ENCODE data around the gene IGF2BP2. TPM values are rescaled to one million over a fixed set of nuclear protein-coding genes. Genes with fewer than 3 reads are reported as not detected.

Gene IGF2BP2
- total and polyA plus RNA-seq, 2 of the 4 experiments (the other 2 are of a cell fraction) = 23.4 to 88.2 TPM

DNA sequence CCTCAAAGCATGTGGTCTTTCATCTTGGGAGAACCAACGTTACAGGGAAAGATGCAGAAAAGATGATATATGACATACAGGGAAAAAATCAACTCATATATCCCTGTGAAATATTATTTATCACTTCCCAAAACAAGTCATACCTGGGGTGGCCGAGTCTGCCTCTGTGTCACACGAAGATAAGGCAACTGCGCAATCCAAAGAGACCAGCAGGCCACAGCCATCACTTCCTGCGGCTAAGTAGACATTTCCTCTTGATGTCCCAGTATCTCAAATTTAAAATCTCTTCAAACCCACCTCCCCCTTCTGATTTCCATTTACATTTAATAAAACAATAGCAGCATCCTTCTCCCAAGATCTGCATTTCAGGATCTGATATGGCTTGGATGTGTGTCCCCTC, 71.5 kb downstream of the IGF2BP2 start:
- H2BK20ac ChIP-seq (ENCODE audit: low read depth, low read length) = no peak overlapping the region
- intact Hi-C loops (cut with micrococcal nuclease) (no loop called here), dilution Hi-C loops (cut with HindIII; ENCODE audit: low sequenced_read_pairs, unreplicated experiment) (no loop called here), in situ Hi-C loops (cut with MboI; ENCODE audit: low sequenced_read_pairs) (no loop called here)
- no peak overlapping the region for H3K4me3 ChIP-seq (ENCODE audit: insufficient read depth, low read depth, low read length)
- peaks cover 89% of the 10 kb centered on the region for H4K20me1 ChIP-seq (ENCODE audit: insufficient read depth, low read length)
- POLR2A ChIA-PET (ENCODE audit: unreplicated experiment) = no interaction called here
- H3K9me1 ChIP-seq (ENCODE audit: insufficient read depth, low read length) = peaks cover 10% of the 10 kb centered on the region
- no peaks in the 10 kb centered on the region for H3K27me3 ChIP-seq (ENCODE audit: control insufficient read depth, insufficient read depth, low read length)
- 88% methylated on average over 4 of the region's 5 CpGs; no CpG with 5 or more reads in 1 of the 2 experiments for WGBS, 2 experiments (ENCODE audit: extremely low coverage in 2 of 2, insufficient read length in 1 of 2)
- no peak for TF ChIP-seq RCOR1 (IDR thresholded peaks at IDR 0.05; ENCODE audit: insufficient replicate concordance, low read length)
- no peak for TF ChIP-seq CEBPB (IDR thresholded peaks at IDR 0.05; ENCODE audit: low read depth, low read length)
- TF ChIP-seq, protein P1, sequence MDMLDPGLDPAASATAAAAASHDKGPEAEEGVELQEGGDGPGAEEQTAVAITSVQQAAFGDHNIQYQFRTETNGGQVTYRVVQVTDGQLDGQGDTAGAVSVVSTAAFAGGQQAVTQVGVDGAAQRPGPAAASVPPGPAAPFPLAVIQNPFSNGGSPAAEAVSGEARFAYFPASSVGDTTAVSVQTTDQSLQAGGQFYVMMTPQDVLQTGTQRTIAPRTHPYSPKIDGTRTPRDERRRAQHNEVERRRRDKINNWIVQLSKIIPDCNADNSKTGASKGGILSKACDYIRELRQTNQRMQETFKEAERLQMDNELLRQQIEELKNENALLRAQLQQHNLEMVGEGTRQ (IDR thresholded peaks at IDR 0.05; ENCODE audit: low read depth, low read length) = no peak
- no peak for TF ChIP-seq MAZ (IDR thresholded peaks at IDR 0.05; ENCODE audit: borderline replicate concordance, low read depth, low read length)
- no peak for TF ChIP-seq POLR2A (IDR thresholded peaks at IDR 0.05; ENCODE audit: low read depth, low read length)
- no peak for TF ChIP-seq NFE2L2 (IDR thresholded peaks at IDR 0.05; ENCODE audit: low read depth, low read length)
- TF ChIP-seq, protein P2, sequence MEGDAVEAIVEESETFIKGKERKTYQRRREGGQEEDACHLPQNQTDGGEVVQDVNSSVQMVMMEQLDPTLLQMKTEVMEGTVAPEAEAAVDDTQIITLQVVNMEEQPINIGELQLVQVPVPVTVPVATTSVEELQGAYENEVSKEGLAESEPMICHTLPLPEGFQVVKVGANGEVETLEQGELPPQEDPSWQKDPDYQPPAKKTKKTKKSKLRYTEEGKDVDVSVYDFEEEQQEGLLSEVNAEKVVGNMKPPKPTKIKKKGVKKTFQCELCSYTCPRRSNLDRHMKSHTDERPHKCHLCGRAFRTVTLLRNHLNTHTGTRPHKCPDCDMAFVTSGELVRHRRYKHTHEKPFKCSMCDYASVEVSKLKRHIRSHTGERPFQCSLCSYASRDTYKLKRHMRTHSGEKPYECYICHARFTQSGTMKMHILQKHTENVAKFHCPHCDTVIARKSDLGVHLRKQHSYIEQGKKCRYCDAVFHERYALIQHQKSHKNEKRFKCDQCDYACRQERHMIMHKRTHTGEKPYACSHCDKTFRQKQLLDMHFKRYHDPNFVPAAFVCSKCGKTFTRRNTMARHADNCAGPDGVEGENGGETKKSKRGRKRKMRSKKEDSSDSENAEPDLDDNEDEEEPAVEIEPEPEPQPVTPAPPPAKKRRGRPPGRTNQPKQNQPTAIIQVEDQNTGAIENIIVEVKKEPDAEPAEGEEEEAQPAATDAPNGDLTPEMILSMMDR (conservative IDR thresholded peaks at IDR 0.05; ENCODE audit: low read depth, low read length) = no peak
- TF ChIP-seq MXI1 (IDR thresholded peaks at IDR 0.05; ENCODE audit: borderline replicate concordance, low read depth, low read length) = no peak
- TF ChIP-seq MAFK (IDR thresholded peaks at IDR 0.05; ENCODE audit: low read depth, low read length) = no peak
- TF ChIP-seq, protein P3, sequence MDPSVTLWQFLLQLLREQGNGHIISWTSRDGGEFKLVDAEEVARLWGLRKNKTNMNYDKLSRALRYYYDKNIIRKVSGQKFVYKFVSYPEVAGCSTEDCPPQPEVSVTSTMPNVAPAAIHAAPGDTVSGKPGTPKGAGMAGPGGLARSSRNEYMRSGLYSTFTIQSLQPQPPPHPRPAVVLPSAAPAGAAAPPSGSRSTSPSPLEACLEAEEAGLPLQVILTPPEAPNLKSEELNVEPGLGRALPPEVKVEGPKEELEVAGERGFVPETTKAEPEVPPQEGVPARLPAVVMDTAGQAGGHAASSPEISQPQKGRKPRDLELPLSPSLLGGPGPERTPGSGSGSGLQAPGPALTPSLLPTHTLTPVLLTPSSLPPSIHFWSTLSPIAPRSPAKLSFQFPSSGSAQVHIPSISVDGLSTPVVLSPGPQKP (IDR thresholded peaks at IDR 0.05; ENCODE audit: borderline replicate concordance, low read depth, low read length) = no peak
- no peak for TF ChIP-seq RFX5 (IDR thresholded peaks at IDR 0.05; ENCODE audit: low read depth, low read length)
- no peak for TF ChIP-seq BHLHE40 (IDR thresholded peaks at IDR 0.05; ENCODE audit: low read depth, low read length)
- H3K9me3 ChIP-seq (ENCODE audit: control insufficient read depth, insufficient read depth, low read length) = no peaks in the 10 kb centered on the region
- no peak overlapping the region for H3K18ac ChIP-seq (ENCODE audit: low read depth, low read length)
- no peak overlapping the region for H2BK5ac ChIP-seq (ENCODE audit: low read depth, low read length, poor library complexity, severe bottlenecking)
- H2AK5ac ChIP-seq (ENCODE audit: low read depth, low read length) = no peak overlapping the region
- H4K91ac ChIP-seq (ENCODE audit: insufficient read depth, low read depth, low read length) = no peak overlapping the region
- H3K14ac ChIP-seq (replicated peaks; ENCODE audit: low read depth, low read length) = no peak overlapping the region
- CTCF ChIA-PET = no interaction called here
- no peak for ATAC-seq (ENCODE audit: low read depth)
- no peak overlapping the region for H3K23ac ChIP-seq (ENCODE audit: low read depth, low read length)
- no peak overlapping the region for H3K4ac ChIP-seq (ENCODE audit: low read depth, low read length)
- peaks cover 10% of the 10 kb centered on the region for H3K36me3 ChIP-seq (ENCODE audit: control insufficient read depth, insufficient read depth, low read length)
- no peak overlapping the region for H4K8ac ChIP-seq (ENCODE audit: low read depth in 2 of 2, low read length in 2 of 2)
- no peak overlapping the region for H3K9ac ChIP-seq (ENCODE audit: low read depth, low read length)
- H3K79me1 ChIP-seq (ENCODE audit: low read depth in 1 of 2, low read length in 2 of 2) = peaks cover 30 to 88% of the 10 kb centered on the region in 2 experiments
- BruUV-seq (replicated peaks) = no TSS peak
- H4K5ac ChIP-seq (ENCODE audit: low read depth, low read length) = no peak overlapping the region
- no peak overlapping the region for H2AFZ ChIP-seq (replicated peaks; ENCODE audit: low read length, poor library complexity)
- H3K56ac ChIP-seq (ENCODE audit: extremely low read depth, insufficient read depth, low read length) = no peak overlapping the region
- no peak overlapping the region for H3K4me2 ChIP-seq (ENCODE audit: low read depth, low read length)
- no peak overlapping the region for H2BK15ac ChIP-seq (ENCODE audit: low read depth, low read length)
- H2BK120ac ChIP-seq (ENCODE audit: low read depth, low read length) = no peak overlapping the region
- H2AK9ac ChIP-seq (replicated peaks; ENCODE audit: low read depth, low read length, poor library complexity) = no peak overlapping the region
- H3K4me1 ChIP-seq (ENCODE audit: control insufficient read depth, insufficient read depth, low read length) = peaks cover 4% of the 10 kb centered on the region
- no peak for DNase-seq
- H3K27ac ChIP-seq (ENCODE audit: insufficient read depth, low read length) = no peak overlapping the region
